GM10266 (cell line): ENCODE data around the gene PARP14.
"Not testable (repeated sequence)": the region's sequence is repeated elsewhere in the genome, so short reads cannot be mapped to it uniquely, and the experiment has no call there.

Source experiments
- DNase-seq: peaks from one replicate; pipeline ENCODE4 v3.0.0; 2012; ENCODE audit errors: extremely low spot score
- TF ChIP-seq, protein P1 (sequence below): IDR thresholded peaks from 2 replicates; pipeline ENCODE4 v1.5.1; 2012; ENCODE audit warnings: mild to moderate bottlenecking, low read depth; ENCODE audit not compliant: control insufficient read depth, insufficient read depth; ENCODE audit errors: missing control alignments

Gene PARP14

DNA sequence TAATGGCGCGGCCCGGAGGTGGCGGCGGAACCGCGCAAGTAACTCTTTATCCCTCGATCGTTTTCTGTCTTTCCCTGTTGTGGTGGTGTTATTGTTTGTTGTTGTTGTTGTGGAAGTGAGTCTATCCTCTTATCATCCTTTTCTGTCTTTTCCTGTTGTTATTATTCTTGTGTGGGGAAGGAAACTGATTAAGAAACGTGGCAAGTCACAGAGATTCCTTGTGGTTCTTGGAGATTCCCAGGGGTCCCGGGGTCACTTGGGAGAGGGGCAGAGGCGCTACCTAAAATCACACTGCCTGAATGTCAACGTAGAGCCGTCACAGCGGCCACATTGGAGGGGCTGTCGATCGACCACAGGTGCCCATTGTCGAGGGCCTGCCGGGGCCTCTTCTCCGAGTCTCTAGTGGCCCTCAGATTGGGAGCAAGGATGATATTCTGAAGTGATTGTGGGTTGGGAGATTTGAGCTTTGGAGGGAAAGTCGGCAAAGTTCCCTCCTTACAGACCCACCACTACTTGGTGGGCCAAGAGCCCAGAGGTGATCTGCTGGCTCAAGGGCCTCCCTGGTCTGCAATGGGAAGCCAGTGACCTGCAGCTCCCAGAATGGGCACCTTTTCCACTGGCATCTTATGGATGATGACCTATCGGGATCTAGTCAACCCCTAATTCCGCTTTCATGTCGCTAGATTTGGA, 790 bp downstream of the PARP14 start:
- TF ChIP-seq, protein P1, sequence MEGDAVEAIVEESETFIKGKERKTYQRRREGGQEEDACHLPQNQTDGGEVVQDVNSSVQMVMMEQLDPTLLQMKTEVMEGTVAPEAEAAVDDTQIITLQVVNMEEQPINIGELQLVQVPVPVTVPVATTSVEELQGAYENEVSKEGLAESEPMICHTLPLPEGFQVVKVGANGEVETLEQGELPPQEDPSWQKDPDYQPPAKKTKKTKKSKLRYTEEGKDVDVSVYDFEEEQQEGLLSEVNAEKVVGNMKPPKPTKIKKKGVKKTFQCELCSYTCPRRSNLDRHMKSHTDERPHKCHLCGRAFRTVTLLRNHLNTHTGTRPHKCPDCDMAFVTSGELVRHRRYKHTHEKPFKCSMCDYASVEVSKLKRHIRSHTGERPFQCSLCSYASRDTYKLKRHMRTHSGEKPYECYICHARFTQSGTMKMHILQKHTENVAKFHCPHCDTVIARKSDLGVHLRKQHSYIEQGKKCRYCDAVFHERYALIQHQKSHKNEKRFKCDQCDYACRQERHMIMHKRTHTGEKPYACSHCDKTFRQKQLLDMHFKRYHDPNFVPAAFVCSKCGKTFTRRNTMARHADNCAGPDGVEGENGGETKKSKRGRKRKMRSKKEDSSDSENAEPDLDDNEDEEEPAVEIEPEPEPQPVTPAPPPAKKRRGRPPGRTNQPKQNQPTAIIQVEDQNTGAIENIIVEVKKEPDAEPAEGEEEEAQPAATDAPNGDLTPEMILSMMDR, result peak; percentile 15
- no peak for DNase-seq

DNA sequence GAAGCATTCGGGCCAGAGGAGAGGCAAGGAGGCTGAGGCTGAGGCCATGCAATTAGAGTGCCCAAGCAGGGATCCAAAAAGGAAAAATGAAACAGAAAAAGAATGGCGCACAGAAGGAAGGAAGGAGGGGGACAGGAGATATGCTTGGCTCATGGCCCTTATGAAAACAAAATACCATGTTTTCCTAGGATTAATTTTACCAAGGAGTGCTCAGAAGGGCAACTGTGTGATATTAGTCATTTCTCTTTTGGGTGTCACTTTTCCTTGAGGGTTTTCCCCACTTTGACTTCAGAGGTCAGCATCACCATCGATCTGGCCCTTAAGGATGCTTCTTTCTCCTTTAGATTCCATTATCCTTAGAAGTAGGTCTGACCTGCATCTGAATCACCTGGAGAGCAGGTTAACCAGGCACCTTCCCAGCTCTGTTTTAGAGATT, 1.4 kb downstream of the PARP14 start:
- DNase-seq, result no peak
- TF ChIP-seq, protein P1, result no peak

DNA sequence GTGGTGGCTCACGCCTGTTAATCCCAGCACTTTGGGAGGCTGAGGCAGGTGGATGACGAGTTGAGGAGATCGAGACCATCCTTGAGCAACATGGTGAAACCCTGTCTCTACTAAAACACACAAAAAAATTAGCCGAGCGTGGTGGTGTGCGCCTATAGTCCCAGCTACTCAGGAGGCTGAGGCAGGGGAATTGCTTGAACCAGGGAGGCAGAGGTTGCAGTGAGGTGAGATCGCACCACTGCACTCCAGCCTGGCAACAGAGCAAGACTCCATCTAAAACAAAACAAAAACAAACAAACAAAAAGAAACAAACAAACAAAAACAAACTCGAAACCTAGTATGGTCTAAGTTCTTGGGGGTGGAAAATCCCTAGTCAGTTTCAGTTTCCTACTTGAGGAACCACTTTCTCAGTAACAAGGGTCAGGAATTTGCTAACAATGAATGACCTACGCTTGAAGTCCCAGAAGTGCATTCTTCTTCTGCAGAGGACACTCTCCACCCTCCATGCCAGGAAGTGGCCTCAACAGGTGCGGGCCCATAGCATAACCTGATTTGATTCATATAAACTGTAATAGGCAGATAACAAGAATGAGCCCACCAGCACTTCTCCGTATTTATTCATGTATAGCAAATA, 2.3 kb downstream of the PARP14 start:
- not testable (repeated sequence) for DNase-seq

DNA sequence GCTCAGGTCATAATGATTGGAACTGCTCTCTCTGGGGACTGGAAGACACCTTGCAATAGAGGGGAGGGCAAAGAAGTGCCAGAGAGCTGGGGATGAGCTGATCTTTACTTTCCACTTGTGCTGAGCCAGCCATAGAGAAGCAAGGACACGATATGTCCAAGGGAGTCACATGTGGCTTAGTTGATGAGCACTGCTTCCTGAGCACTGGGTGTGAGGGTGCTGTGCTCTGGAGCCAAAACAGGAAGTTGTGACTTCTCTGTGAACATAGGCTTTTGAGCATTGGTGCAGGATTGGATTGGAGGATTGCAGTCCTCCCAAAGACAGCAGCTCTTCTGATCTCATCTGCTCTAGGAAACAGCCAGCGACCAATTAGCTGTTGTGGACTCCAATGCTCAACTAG, 6.7 kb downstream of the PARP14 start:
- TF ChIP-seq, protein P1, result no peak

DNA sequence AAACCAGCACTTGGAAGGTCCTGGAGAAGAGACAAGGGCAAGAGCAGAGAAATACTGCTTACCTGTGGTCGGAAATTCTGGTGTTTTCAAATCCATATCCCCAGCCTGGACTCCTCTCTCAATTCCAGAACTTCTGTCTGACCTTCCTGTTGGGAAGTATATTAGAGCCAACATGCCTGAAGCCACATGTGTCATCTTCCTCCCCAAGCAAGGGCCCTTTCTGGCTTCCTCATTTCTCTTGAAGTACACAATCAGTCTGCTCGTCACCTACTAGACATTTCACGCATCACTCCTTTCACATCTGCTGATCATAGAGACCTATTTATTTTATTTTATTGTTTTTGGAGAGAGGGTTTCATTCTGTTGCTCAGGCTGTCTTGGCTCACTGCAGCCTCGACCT, 8.4 kb downstream of the PARP14 start:
- no peak for DNase-seq
- TF ChIP-seq, protein P1, result no peak

More for the DNA sequence above, 6.7 kb downstream of the PARP14 start:
- no peak for DNase-seq

DNA sequence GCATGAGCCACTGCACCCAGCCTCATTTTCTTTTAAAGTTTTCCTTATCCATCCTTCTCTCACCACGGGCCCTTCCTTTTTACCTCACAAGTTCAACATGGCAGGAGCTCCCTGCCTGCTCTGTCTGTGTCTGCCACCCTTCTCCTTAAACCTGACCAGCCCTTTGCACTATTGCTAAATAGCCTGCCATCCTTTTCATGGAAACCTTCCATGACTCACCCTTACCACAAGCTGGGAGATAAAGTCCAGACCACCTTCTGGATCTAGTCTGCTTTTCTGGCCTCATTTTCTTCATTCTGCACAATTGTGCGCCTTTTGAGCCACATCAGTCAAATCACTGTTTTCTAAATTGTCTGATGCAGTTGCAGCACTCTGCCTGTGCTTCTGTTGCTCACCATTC, 8.9 kb downstream of the PARP14 start:
- TF ChIP-seq, protein P1, result no peak
- DNase-seq, result no peak

DNA sequence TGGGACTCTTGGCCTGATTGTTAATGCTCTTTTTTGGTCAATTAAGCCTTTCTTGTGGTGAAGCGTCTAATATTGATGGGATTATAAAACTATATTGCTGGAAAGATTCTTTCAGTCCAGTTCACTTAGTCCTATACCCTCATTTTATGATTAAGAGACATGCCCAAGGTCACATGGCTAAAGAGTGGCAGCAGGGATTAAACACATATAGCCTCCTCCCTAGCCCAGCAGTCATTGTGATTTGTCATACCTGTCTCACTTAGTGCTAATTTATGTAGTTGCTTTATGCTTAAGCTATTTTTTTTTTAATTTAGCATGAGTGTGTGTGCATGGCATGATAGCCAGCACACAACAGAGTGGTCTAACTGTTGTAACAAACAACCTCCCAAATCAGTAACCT, 9.5 kb downstream of the PARP14 start:
- TF ChIP-seq, protein P1, result no peak
- DNase-seq, result no peak
